Kidney (tissue), 14 donors: Measurements from ENCODE around the gene IL21R. TPM values are rescaled to one million over a fixed set of nuclear protein-coding genes. Genes with fewer than 3 reads are reported as not detected.
A peak's percentile ranks its signal among the peaks of the same experiment; 100 is the strongest.

Source experiments
- DNase-seq, 5 donors: peaks; one replicate each; pipeline ENCODE4 v3.0.0-alpha.2; 2013 to 2020
- FAIRE-seq: peaks from 2 replicates; lab custom pipeline; 2012; peaks lifted over from hg19 to GRCh38; lab: Jason Lieb, UNC
- H3K27ac ChIP-seq, 2 donors: one replicate each; pipeline ENCODE4 v1.7.0; 2013; ENCODE audit warnings: low read depth in 2 of 2, low read length in 2 of 2, inconsistent platforms in 1 of 2
- H3K27me3 ChIP-seq: one replicate; pipeline ENCODE4 v1.7.1; 2013; ENCODE audit warnings: low read length, inconsistent platforms; ENCODE audit not compliant: control insufficient read depth, insufficient read depth
- H3K36me3 ChIP-seq, 3 donors: one replicate each; pipeline versions ENCODE4 v1.7.0 to v1.7.1; 2013; ENCODE audit warnings: low read length in 3 of 3, control low read depth in 1 of 3, inconsistent platforms in 1 of 3; ENCODE audit not compliant: insufficient read depth in 3 of 3, control insufficient read depth in 2 of 3
- H3K4me1 ChIP-seq, 3 donors: one replicate each; pipeline versions ENCODE4 v1.7.0 to v1.7.1; 2013; ENCODE audit warnings: low read length in 3 of 3, inconsistent platforms in 1 of 3, low read depth in 1 of 3; ENCODE audit not compliant: control insufficient read depth in 2 of 3, insufficient read depth in 2 of 3
- H3K4me3 ChIP-seq, 3 donors: one replicate each; pipeline versions ENCODE4 v1.7.0 to v1.8.1; 2013; ENCODE audit warnings: low read length in 3 of 3, control low read depth in 1 of 3, inconsistent platforms in 1 of 3
- H3K9ac ChIP-seq, 3 donors: one replicate each; pipeline versions ENCODE4 v1.7.0 to v1.7.1; 2013; ENCODE audit warnings: low read length in 3 of 3, control low read depth in 1 of 3, inconsistent platforms in 1 of 3
- H3K9me3 ChIP-seq, 3 donors: one replicate each; pipeline versions ENCODE4 v1.7.0 to v1.7.1; 2013; ENCODE audit warnings: low read length in 3 of 3, control low read depth in 1 of 3, inconsistent platforms in 1 of 3; ENCODE audit not compliant: control insufficient read depth in 2 of 3, insufficient read depth in 1 of 3
- CTCF ChIP-seq: IDR thresholded peaks from 3 replicates; pipeline ENCODE4 v1.5.1; 2012; ENCODE audit warnings: mild to moderate bottlenecking, moderate library complexity, borderline replicate concordance; ENCODE audit not compliant: insufficient read depth; ENCODE audit errors: extremely low read depth
- intact Hi-C: fragments of 100-400 bp; cut with DNase I; formaldehyde crosslinking; loops from one replicate; pipeline ENCODE4 v1.11.1; 2022
- polyA plus RNA-seq: library from polyadenylated mRNA; stranded (reverse); fragments of 350-450 nt; fragmentation: Illumina TruSeq; extraction: RNeasy Lipid Tissue Mini Kit (QIAGEN cat#74804); gene quantifications from one replicate; pipeline ENCODE4 v1.2.3, GENCODE V29; 2014; ENCODE audit warnings: low read depth, low replicate concordance; ENCODE audit not compliant: insufficient read depth
- total RNA-seq: library from RNA; stranded (reverse); fragmentation: NEBNext Ultra II Directional; extraction: Animal tissue kit (Norgen Biotek cat#: 25700); gene quantifications from one replicate; pipeline ENCODE4 v1.2.1, GENCODE V29; 2021
- donor health status: control.
- donor health status: control.
- donor health status: control.
- donor health status: control.
- donor health status: control.
- donor health status: DM: yes; HTN: yes; CAD: no.
- donor health status: Normal renal cell carcinoma (clear cell type).

Gene IL21R
- total and polyA plus RNA-seq, 2 donors from 2014 or later, result 0.65 to 3.0 TPM

DNA sequence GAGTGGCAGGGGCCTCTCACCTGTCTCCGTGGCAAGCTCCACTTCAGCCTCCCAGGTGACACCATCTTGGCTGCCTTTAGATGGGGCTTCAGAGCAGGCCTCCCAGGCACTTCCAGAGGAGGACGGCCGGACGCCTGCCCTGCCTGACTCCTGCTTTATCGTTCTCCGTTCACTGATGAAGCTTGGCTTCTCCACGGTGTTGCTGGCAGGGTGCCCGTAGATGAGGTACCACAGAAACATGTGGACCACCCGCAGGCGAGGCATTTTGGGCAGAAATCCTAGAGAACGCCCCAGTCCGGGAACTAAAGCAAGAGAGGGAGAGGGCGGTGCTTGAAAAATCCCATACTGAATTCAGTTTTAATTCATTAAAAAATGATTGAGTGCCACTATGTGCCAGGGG lies 93.2 kb downstream of the IL21R start:
- H3K27me3 ChIP-seq, result no peaks in the 10 kb centered on the region
- H3K27ac ChIP-seq, result no peak overlapping the region
- peaks cover 0 to 3% (median 0%) of the 10 kb centered on the region in 3 donors for H3K4me1 ChIP-seq
- H3K36me3 ChIP-seq, result peaks cover 10 to 61% (median 52%) of the 10 kb centered on the region in 3 donors
- no peak overlapping the region for H3K4me3 ChIP-seq
- H3K9me3 ChIP-seq, result no peaks in the 10 kb centered on the region
- TF ChIP-seq CTCF, result no peak
- DNase-seq (peak in 1 of 5 donors; percentile 55), FAIRE-seq (no peak)
- intact Hi-C loops, result no loop called here
- no peak overlapping the region for H3K9ac ChIP-seq

DNA sequence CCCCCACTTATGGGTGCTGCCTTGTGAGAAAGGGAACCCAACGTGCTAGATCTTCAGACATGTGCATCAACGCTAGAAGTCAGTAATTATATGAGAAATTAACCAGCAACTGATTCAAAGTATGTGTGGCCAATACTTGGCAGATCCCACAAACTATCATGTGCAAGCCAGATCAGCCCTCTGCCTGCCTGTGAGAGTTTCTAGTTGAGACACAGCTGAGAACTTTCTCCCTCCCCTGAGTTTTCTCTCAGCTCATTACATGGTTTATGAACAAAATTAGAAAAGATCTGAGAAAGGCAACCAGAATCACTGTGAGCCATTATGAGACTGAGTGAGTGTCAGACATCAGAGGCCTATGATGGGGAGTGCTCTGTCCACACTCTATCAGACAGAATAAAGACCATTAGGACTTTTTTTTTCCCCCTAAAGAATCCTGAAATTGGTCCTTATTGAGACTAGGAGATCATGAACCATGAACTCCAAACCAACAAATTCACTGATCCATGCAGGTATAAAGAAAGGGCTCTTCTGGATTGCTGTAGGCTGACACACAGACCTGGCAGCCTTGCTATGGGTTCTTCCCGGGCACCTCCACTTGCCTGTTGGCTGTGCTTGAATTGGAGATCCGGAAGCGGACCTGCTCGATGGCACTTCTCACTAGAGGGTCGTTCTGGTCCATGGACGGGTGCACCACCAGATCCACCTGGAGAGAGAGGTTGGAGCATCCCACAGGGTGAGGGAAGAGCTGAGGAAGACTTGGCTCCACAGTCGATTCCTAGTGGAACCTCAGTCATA lies 96.3 kb downstream of the IL21R start:
- TF ChIP-seq CTCF, result no peak
- Histone ChIP-seq H3K4me3 (no peak overlapping the region), H3K27ac (no peak overlapping the region), H3K9ac (no peak overlapping the region), H3K27me3 (no peaks in the 10 kb centered on the region), H3K36me3 (peaks cover 11 to 69% (median 56%) of the 10 kb centered on the region in 3 donors), H3K9me3 (no peaks in the 10 kb centered on the region), H3K4me1 (peaks cover 0 to 3% (median 0%) of the 10 kb centered on the region in 3 donors)
- FAIRE-seq, result no peak
- peak in 1 of 5 donors; percentile 20 for DNase-seq
- intact Hi-C loops, result no loop called here

GRCh38 chr16:27498916-27499658 lies 97.1 kb downstream of the IL21R start:
- H3K27ac ChIP-seq, result peak overlapping the region in 1 of 2 donors; percentile 45
- TF ChIP-seq CTCF, result no peak
- intact Hi-C loops, result no loop called here
- peaks cover 13 to 77% (median 64%) of the 10 kb centered on the region in 3 donors for H3K36me3 ChIP-seq
- FAIRE-seq, result no peak
- H3K9ac ChIP-seq, result no peak overlapping the region
- H3K9me3 ChIP-seq, result no peaks in the 10 kb centered on the region
- H3K27me3 ChIP-seq, result no peaks in the 10 kb centered on the region
- H3K4me1 ChIP-seq, result peaks cover 0 to 3% (median 0%) of the 10 kb centered on the region in 3 donors
- DNase-seq, result peak in 2 of 5 donors; percentile 52 to 61
- H3K4me3 ChIP-seq, result no peak overlapping the region
